SU-DHL-6 (cell line): ENCODE results near the gene AARS2.

Source experiments
- CTCF ChIP-seq: fragments of 200-600 bp; sonication (generic); IDR thresholded peaks from one replicate; pipeline ENCODE4 v1.5.1; 2017; ENCODE audit warnings: antibody characterized with exemption, mild to moderate bottlenecking, low read length, moderate library complexity; ENCODE audit not compliant: insufficient read depth, poor library complexity, severe bottlenecking
- EZH2phosphoT487 ChIP-seq: fragments of 200-600 bp; sonication (generic), shearing (Covaris generic); conservative IDR thresholded peaks from 2 replicates; pipeline ENCODE4 v1.6.1; 2018; ENCODE audit warnings: mild to moderate bottlenecking, antibody characterized with exemption, low read length, moderate library complexity, mixed read lengths

DNA sequence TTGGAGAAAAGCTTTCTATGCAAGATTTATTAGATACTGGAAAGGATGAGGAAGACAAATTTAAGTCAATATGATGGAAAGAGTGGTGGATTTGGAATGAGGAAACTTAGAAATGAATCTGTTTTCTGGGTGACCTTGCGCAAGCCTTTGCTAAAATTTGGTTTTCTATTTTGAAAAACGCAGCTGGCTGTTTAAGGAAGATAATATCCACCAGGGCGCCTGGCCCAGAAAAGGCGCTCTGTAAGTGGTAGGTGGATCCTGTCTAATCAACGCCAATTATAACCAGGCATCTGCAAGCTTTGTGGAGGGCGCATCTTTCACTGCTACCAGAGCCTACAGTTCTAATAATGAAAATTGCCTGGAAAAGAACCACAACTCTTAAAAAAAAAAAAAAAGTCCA is 28.9 kb upstream of the AARS2 start:
- TF ChIP-seq CTCF (no peak), EZH2phosphoT487 (no peak)
